ENCODE measurements around the gene MRTFA.
"Not testable (repeated sequence)": the region's sequence is repeated elsewhere in the genome, so short reads cannot be mapped to it uniquely, and the experiment has no call there.

Gene MRTFA

DNA sequence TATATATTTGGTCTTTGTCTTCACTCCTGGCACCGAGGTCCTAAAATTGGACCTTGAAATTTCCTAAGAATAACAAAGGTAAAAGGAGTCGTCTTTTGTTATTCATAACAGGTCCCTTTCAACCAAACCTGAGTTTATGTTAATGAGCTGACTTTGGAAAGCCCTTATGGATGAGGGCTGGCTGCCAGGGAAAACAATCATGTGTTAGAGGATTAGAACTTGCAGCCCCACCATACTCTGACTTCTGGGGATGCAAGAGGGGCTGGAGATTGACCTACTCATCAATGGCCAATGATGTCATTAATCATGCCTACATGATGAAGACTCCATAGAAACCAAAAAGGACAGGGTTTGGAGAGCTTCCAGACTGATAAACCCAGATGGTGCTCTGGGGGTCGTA, 118.9 kb downstream of the MRTFA start:
- no peak for DNase-seq

DNA sequence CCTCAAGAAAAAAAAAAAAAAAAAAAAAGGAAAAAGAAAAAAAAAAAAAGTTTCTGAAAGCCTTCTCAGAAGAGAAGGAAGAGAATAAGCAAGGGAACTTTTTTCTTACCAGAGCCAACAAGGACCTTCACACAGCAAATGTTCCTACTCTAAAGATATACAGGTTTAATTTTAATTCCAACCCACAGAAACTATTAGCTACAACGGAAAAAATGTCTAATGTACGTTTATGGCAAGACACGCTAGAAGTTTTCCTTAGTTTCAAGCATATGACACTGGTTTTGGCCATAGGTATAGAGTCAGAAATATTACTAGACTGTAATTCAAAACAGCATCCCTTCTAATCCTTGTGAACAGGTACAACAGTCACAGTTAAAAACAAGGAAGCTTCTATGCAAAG, 120.1 kb downstream of the MRTFA start:
- DNase-seq = no peak

DNA sequence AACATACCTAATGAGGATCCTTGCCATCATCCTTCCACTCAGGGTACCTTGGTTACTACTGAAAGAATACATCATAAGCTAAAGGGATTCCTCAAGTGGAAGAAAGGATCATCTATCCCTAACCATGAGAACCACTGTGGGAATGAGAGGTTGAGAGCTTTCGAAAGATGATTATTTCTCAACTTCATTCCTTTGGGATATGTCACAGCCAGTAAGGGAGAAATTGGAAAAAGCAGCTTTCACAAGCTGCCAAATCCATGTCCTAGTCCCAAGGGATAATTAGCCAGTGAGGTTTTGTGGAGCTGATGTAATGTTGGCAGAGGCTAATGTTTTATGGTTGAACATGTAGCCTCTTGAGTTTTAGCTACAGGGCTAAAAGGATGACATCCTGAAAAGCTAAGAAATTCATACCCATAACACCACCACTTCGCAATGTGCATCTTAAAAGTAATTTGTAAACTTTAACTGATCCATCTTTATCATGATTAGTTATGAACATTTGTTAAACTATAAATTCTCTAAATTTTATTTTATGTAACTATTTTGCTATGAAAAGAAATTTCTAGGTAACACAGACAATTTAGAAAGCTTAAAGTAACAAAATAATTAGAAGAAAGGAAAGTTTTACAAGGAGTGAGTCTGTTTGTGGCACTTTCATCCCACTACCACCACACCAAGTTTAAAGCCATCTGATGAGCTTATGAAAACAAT, 123.9 kb downstream of the MRTFA start:
- no peak for DNase-seq

DNA sequence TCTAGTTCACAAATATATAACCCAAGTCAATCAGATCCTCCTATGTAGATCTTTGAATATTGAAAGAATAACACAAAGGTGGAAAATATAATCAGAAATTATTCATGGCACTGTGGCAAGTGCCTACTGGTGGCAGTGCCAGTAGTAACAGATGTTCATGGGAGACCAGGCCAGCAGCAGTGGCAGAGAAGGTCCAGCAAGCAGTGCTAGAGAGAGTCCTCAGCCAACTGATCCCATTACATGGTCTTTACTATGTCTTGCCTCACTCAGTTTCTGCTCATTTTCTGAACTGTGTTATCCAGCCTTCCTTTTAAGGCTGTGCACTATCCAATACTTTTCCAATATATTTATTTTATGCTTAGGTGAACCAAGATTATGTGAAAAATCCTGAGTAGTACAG, 124.9 kb downstream of the MRTFA start:
- no peak for DNase-seq

DNA sequence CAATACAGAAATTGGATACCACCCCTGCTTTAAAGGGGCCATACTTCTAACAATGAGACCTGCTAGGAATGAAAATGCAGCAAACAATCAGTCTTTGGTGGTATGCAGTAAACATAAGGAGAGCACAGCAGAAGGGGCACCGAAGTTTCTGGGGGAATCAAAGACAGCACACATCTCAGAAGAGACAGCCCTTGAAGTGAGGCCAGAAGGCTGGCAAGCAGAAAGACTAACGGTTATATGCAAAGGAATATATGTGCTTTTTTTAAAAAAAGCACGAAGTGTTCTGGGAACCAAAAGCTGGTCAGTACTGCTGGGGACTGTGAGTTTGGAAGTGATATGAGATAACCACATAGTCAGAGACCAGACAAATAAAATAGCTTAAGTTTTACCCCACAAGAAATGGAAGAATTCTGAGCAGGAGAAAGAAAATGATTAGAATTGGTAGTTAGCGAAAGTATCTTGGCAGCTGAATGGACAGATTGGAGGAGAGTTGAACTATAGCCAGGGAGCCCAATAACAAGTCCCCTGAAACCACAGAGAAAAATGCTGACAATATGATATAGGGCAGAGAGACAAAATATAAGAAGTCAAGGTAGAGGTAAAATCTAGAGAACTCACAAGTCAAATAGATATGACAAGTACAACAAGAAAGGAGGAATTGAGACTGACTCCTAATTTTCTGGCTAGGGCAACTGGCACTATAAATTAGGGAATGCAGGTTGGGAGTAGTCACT, 125.7 kb downstream of the MRTFA start:
- no peak for DNase-seq

DNA sequence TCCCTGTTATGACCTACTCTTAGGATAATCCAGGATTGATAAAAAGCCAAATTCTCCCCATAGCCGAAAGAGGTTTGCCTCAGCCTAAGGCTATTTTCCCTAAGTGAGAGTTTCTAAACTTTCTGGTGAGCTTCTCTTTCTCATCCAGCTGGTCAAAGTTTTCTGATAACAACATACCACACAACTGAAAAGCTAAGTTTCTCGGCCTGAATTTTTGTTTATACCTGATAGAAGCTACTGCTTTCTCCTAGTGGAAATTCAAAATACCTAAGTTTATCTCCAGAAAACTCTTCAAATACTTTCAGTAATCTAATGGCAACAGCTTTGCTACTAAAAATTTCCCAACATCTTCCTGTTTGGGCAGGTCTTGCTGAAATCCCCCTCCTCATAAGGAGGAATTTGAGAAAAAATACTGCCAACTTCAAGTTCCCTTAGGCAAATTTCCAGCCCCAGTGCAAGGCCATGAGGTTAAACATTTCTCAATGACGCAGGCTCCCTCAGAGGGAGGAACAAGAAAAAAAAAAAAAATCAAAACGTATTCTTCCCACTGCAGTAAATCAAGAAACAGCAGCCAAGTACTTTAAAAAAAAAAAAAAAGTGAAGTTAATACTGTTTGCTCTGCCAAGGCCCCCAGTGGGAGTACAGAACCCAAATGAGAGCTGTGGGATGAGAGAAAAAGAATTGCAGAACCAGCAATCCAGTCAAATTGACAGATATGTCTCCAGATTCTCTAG, 127.0 kb downstream of the MRTFA start:
- no peak for DNase-seq

DNA sequence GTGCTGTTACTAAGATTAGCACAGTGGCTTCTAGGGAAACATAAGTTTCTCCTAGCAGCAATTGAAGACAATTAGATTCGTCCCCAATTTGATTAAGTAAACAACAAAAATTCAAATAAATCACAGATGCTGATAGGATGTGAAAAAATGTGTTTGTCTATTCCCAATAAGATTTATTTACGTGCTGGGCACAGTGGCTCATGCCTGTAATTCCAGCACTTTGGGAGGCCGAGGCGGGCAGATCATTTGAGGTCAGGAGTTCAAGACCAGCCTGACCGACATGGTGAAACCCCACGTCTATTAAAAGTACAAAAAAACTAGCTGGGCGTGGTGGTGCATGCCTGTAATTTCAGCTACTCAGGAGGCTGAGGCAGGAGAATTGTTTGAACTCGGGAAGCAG, 128.5 kb downstream of the MRTFA start:
- not testable (repeated sequence) for DNase-seq

DNA sequence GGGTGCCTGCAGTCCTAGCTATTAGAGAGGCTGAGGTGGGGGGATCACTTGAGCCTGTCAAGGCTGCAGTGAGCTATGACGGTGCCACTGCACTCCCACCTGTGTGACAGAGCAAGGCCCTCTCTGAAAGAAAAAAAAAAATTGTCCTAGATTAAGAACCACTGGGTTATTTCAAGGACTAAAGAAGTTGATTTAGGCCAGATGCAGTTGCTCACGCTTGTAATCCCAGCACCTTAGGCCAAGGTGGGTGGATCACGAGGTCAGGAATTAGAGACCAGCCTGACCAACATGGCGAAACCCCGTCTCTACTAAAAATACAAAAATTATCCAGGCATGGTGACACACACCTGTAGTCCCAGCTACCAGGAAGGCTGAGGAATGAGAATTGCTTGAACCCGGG, 129.0 kb downstream of the MRTFA start:
- no peak for DNase-seq

DNA sequence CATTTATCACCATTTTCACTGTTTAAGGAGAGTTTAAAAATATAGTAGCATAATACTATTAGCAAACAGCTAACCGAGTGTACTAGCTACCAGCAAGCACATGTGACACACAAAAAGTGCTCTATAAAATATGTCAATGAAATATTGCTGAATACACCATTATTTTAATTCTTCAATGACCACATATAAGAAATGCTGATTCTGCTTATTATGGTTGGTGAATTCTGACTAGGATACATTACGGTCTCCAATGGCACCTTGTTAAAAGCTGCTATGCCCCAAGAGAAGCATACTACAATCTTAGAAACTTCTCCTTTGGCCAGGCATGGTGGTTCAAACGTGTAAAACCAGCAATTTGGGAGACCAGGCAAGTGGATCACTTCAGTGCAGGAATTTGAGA, 129.8 kb downstream of the MRTFA start:
- no peak for DNase-seq

DNA sequence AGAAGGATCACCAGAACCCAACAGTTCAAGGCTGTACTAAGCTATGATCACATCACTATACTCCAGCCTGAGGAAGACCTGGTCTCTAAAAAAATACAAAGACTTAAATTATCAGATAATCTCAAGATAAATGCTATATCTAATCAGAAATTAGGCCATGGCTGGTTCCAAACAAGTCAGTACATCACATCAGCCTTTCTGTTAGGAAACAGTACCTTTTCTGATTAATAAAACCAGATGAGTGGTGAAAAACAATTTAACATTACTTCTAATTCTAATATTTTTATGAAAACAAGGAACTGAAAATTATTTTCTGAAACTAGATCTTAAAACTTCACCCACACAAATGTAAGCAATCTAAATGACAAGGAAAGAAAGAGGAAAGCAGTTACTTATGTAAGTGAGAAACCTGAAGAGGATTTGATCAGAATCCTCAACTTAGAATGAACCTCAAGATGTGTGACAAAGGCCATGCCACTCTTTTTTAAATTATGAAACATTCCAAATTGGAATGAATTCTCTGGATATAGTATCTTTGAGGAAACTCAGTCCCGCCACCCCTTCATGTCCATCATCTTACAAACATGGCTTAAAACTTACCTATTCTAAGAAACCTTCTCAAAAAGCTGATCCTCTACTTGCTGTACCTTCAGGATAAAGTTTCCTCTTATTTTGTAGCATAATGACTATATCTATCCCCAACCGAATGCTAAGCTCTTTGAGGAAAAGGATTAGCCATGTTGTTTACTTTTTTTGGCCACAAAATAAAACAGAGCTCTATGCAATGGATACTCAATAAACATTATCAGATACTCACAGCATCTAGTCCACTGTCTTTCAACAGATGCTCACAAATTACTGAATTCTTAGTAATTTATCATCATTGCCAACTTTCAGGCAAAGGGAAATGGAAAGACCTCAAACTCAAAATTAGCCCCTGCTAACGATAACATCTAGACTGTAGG, 132.0 kb downstream of the MRTFA start:
- DNase-seq = no peak

DNA sequence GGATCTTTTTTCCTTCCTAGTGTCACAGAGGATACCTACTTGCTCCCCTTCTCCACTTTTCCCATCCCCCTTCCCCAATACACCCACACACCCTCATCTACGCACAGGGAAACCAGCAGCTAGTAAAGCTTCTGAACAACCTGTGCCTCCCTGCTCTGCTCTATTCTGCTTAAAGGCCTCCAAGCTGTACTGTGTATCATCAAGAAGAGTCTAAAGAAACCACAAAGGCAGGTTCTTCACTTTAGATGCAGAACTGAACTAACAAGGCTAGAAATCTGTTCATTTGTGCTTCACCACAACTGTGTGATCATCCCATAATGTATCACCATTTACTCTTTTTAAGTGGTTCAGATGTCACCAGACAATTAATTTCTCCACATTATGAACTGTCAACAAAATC, 133.6 kb downstream of the MRTFA start:
- no peak for DNase-seq

DNA sequence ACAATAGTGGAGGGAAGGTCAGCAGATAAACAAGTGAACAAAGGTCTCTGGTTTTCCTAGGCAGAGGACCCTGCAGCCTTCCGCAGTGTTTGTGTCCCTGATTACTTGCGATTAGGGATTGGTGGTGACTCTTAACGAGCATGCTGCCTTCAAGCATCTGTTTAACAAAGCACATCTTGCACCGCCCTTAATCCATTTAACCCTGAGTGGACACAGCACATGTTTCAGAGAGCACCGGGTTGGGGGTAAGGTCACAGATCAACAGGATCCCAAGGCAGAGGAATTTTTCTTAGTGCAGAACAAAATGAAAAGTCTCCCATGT, 136.1 kb downstream of the MRTFA start:
- not testable (repeated sequence) for DNase-seq

DNA sequence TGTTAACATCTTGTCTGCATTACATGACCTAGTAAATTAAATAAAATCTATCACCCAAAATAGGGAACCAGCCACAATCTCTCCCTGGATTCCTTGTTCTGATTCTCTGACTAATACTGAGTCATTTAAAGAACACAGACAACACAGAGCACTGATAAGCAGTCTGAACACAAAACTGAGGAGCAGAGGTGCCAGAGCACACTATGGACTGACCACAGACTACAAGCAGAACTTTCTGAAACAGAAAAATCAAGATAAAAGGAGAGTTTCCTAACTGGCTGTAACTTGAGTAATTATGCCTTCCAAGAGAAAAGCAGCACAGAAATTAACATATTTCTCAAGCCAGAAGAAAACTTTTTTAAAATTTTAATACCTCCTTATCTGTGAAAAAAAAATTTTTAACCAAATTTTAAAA, 137.3 kb downstream of the MRTFA start:
- DNase-seq = peak; percentile 17

DNA sequence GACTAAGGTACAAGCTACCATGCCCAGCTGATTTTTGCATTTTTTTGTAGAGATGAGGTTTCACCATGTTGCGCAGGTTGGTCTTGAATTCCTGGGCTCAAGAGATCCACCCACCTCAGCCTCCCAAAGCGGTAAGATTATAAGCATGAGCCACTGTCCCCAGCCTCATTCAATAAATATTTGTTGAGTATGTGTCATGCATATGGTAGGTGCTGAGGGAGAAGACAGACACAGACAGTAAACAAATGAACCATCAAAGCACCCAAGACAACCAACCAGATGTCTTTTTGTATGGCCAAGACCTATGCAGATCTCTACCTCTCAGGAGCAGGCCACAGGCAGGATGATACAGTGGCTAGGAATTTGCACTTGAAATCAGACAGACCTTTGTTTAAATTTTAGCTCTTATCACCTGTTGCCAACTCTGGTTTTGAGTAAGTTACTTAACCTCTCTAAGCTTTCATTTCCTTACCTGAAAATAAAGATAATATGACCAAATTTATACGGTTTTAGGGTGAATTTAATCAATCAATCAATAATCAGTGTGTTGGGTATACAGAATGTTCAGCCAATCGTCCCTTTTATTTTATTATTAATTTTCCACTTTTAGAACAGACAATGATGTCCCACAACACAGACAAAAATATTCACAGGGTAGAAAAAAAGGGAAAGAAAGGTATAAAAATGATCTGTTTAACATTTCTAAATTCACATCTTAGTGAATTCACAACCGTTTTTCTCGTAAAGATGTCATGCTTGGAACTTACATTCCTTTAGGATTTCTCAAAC, 137.9 kb downstream of the MRTFA start:
- DNase-seq = no peak

DNA sequence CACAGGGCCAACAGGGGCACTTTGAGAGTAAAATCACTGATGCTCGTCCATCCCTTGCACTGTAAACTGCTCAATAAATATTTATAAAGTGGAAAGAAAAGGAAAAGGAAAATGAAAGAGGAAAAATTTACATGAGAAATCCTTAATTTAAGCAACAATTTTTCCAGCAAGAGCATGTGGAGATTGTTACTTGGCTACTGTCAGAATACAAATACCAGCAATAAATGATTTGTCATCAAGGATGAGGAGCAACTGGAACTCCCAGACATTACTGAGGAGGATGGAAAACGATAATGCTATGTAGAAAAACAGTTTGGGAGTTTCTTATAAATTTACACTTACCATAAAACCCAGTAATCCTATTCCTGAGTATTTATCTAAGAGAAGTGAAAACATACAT, 143.1 kb downstream of the MRTFA start:
- DNase-seq = no peak

DNA sequence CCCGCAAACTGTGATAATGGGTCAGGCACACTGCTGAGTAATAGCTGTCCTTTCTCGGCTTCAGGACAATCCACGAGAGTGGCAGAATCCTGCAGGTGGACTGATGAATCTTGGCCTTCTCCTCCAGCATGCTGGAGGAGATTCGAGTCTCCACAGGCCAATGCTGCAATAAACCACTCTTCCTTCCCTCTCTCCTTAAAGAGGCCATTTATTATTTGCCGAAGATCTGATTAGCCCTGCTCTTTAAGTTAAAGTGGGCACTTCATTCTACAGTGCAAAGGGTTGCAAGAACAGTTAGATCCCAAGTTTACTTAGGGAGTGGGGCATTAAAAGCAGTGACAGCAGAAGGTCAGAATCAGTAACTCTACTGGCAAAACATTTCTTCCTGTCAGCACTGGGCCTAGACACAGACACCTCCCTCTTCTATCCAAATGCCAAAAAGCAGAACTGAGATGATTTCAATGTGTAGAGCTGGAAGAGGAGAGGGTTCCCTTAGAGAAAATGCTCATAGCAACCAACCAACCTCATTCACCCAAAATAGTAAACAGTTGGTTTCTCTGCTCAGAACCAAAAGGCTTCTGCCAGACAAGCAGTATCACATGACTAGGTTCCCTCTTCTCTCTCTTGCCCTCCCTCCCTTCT, 144.4 kb downstream of the MRTFA start:
- DNase-seq = no peak

DNA sequence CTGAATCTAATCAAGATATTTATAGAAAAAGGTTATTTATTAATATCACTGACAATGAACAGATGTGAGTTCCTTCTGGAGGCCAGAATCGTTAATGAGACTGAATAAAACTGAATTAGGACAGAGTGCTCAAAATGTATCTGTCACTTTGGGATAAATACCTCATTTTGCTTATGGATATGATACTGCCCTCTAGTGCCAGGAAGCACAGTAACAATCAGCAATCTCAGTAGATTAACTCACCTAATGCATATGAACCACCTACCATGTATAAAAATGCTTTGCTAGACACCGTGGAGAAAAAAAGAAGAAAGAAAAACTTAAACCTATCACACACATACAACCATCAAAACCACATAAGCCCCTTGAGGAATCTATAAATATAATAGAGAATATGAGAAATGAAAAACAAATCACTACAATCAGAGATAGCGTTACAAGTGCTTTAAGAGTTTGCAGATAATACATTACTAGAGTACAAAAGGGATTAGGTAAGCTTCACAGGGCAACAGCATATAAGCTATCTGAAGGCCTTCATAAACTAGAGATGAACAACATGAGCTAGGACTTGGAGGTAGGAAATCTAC, 148.8 kb downstream of the MRTFA start:
- no peak for DNase-seq

DNA sequence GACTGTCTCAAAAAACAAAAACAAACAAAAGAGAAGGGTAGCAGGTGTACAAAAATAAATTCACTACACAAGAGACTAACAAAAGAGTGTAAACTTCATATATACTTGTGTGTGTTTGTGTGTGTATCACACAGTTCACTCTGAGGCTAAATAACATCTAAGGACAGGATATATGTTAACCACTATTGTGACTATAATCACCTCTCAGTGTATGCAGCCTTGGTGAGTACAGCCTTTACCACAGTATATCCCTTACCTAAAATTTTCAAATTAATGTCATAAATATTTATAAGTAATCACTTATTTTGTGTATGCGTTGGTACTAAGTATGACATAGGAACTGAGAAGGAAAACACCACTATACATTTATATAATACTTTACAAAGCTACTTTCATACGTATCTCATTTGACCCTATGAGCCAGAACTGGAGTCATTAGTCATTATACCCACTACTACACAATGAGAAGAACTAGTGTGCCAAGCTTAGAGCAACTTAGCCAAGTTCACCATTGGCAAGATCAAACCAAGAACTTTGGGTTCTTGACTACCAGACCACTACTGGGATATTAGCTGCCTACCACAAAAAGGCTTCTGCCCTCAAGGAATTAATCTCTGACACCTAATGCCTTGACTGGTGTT, 149.4 kb downstream of the MRTFA start:
- no peak for DNase-seq

DNA sequence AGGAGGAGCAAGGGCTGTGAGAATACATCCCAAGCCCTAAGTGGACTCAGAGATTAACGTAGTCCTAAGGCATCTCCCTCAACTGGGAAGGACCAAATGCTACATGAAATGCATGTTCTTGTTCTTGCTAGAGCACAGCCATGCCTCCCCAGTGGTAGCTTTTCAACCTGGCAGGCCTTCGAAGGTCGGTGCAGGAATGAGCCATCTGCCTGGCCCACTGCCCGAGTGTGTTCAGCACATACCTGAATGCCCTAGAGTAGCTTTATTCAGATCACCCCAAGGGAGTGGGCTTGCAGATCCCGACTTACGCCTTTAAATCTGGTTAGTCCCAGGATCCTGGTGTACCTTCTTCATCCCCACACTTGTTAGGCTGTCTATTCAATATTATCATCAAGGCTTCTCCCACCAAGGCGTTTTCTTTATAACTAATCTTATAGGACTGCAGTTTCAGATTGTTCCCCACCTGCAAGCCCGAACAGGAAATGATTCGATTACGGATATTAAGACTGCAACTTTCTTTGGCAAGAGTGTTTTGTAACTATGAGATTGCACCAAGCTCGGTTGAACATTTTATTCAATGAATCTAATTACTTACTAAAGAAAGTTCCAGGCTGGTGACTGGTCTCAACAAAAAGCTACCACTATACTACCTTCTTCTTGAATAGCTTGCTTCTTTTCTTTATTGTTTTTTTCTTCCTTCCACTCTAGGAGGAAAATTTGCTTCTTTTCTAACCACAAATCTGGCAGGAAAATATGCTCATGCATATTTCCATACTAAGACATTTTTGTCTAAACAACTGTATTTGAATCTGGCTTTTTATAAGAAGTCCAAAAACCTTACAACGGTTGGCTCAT, 150.5 kb downstream of the MRTFA start:
- no peak for DNase-seq
